ENCODE measurements around the gene CDC42BPG.
"Not testable (repeated sequence)": the region's sequence is repeated elsewhere in the genome, so short reads cannot be mapped to it uniquely, and the experiment has no call there.

Gene CDC42BPG

DNA sequence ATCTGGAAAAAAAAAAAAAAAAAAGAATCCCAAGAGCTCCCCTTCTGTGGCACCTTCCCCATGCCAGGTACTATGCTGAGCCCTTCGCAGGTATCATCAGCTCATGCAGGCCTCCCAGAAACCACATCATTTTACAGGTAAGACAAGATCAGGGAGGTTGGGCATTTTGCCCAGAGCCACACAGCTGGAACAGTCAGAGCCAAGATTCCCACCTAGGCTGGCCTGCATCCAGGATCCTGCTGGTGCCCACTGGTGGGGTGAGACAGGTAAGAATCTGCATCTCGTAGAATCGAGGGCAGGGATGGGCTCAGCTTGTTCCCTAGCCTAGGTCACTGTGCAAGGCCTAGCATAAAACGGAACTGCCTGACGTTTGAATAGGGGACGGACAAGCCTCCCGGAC, 18.4 kb downstream of the CDC42BPG start:
- H3K27ac Mint-ChIP-seq: no peak overlapping the region
- H3K4me1 Mint-ChIP-seq: no peaks in the 10 kb centered on the region
- no peak for ATAC-seq
- H3K27me3 Mint-ChIP-seq: no peaks in the 10 kb centered on the region
- no peak overlapping the region for H3K4me3 Mint-ChIP-seq
- peaks cover 21% of the 10 kb centered on the region for H3K36me3 Mint-ChIP-seq
- H3K9me3 Mint-ChIP-seq: no peaks in the 10 kb centered on the region

DNA sequence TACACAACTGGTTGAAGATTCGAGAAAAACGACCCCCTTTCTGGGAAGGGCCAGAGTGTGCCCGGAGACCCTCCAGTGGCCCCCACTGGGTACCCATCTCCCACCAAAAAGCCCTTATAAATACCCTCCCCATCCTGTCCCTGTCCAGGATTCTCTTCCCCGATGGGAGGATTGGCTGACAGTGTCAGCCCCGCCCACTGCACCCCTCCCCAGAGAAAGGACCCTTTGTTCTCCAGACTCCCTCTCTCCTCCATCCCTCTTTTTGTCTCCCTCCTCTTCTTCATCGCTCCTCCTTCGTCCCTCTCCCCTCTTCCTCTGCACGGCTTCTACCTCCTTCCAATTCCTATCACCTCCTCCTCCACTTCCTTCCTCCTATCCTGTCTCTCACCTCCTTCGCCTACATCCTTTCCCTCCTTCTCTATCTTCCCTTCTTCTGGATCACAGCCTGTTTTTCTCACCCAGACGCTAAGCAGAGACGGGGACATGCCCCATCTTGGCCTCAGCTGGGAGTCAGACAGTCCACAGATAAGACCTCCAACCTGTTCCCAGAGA, 20.8 kb downstream of the CDC42BPG start:
- Mint-ChIP-seq H3K9me3 (no peaks in the 10 kb centered on the region), H3K27me3 (no peaks in the 10 kb centered on the region), H3K4me1 (no peaks in the 10 kb centered on the region), H3K27ac (no peak overlapping the region), H3K36me3 (peaks cover 15% of the 10 kb centered on the region), H3K4me3 (no peak overlapping the region)
- ATAC-seq: no peak

DNA sequence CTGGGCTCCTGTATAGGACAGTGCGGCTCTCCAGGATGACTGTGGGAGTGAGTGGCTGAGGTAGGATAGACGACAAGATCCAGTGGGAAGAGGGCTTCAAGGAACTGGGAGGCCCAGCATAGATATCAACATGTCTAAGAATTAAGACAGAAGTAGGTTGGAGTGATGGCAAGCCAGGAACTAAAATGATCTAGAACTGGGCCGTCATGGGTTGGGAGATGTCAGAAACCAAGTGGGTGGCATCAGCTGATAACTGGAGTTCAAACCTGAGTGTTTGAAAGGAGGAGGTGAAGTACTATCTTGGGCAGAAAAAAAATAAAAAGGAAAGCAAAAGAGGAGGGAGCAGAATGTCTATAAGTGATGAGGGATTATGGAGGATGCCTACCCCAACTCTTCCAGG, 27.0 kb downstream of the CDC42BPG start:
- Mint-ChIP-seq H3K27me3 (no peaks in the 10 kb centered on the region), H3K36me3 (no peaks in the 10 kb centered on the region)

DNA sequence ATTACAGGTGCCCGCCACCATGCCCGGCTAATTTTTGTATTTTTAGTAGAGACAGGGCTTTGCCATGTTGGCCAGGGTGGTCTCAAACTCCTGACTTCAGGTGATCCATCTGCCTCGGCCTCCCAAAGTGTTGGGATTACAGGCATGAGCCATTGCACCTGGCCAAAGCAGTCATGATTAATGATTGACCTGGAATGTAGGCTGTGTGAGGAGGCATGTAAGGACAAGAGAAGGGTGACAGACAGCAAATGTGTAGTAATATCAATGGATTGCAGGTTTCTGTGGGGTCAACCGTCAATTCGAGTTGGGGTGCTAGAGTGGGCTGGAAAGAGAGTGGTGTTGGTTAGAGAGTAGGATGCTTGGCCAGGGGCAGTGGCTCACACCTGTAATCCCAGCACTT, 29.0 kb downstream of the CDC42BPG start:
- not testable (repeated sequence) for ATAC-seq, H3K36me3 Mint-ChIP-seq, H3K27ac Mint-ChIP-seq, H3K4me3 Mint-ChIP-seq, H3K9me3 Mint-ChIP-seq, H3K27me3 Mint-ChIP-seq
- H3K4me1 Mint-ChIP-seq: peaks cover 22% of the 10 kb centered on the region

More for the DNA sequence above, 27.0 kb downstream of the CDC42BPG start:
- no peak for ATAC-seq
- Mint-ChIP-seq H3K9me3 (no peaks in the 10 kb centered on the region), H3K27ac (peak overlapping the region; percentile 0), H3K4me3 (no peak overlapping the region), H3K4me1 (peaks cover 16% of the 10 kb centered on the region)

DNA sequence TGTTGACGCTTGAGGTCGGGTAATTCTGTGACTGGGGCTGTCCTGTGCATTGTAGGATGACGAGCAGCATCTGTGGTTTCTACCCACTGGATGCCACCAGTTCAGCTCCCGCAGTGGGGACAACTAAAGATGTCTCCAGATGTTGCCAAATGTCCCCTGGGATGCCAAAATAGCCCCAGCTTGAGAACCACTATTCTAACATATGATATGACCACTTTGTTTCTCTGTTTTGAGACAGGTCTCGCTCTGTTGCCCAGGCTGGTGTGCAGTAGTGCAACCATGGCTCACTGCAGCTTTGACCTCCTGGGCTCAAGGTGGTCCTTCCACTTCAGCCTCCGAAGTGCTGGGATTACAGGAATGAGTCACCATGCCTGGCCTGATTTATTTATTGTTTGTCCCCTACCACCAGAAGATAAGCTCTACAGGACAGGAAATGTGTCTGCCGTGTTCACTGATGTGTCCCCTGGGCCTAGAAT, 29.7 kb downstream of the CDC42BPG start:
- Mint-ChIP-seq H3K9me3 (no peaks in the 10 kb centered on the region), H3K27me3 (no peaks in the 10 kb centered on the region), H3K27ac (peak overlapping the region; percentile 68), H3K4me3 (no peak overlapping the region), H3K36me3 (no peaks in the 10 kb centered on the region), H3K4me1 (peaks cover 29% of the 10 kb centered on the region)
- peak; percentile 86 for ATAC-seq

DNA sequence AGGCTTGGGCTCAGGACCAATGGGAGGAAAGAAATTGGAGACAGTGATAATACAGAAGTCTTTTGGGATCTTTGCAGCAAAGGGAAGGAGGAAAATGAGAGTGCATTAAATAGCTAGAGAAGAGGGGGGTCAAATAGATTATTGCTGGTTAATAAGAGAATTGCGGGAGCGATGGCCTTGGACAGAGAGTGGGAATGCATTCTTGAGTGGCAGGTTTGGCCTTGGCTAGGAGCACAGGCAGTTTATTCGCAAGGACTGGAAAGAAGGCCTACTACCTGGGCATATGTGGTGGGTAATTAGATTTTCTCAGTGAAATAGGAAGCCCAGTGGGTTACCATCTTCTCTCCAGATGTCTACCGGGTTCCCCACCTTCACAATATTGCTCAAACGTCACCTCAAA, 30.6 kb downstream of the CDC42BPG start:
- ATAC-seq: no peak
- Mint-ChIP-seq H3K9me3 (no peaks in the 10 kb centered on the region), H3K4me1 (peaks cover 35% of the 10 kb centered on the region), H3K36me3 (no peaks in the 10 kb centered on the region), H3K4me3 (no peak overlapping the region), H3K27me3 (no peaks in the 10 kb centered on the region), H3K27ac (peak overlapping the region; percentile 68)

DNA sequence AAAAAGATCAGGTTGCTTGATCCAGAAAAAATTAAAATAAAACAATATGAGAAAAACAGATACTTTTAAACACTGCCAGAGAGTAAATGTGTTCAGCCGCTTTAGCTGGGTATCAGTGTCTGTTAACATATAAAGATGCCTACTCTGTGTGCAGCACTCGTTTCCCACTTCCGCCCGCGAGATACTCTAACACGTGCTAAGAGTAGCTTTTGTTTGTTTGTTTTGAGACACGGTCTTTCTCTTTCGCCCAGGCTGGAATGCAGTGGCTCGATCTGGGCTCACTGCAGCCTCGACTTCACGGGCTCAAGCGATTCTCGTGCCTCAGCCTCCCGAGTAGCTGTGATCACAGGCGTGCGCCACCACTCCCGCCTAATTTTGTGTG, 33.6 kb downstream of the CDC42BPG start:
- peak overlapping the region; percentile 89 for H3K27ac Mint-ChIP-seq

DNA sequence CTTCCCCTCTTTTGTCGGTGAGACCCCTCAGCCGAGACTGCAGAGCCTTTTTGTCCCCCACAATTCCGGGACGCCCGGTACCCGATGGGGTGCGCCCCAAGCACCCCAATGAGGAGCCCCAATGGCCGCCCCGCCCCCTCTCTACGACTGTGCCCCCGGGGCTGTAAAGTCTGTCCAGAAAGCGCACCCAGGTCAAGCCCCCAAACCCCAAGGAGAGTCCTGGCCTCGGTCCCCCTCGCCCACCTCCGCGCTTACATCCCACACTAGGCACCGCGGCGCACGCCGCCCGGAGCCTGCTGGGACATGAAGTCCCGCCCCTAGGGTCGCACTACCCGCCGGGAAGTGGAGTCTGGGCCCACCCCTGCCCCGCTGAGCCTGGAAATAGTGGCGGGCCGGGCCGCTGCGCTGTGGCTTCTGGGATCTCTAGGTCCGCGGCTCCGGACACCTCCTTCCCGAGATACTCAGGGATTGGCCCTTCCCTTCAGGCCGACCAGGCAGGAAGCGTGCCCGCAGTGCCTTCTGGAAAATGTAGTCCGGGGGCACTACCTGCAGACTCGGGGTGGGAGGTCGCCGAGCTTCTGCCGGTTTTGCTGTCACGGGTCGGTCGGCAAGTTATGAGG, 34.1 kb downstream of the CDC42BPG start, which contains the start of gene MEN1:
TSS of gene MEN1 (minus strand) at position 281 of the 620 bp plus-strand sequence. CDS start 442 bp downstream, outside the sequence.
- Mint-ChIP-seq H3K4me1 (peaks cover 48% of the 10 kb centered on the region), H3K36me3 (peaks cover 27% of the 10 kb centered on the region), H3K27ac (peak within 1 kb of the TSS; percentile 89), H3K9me3 (no peaks in the 10 kb centered on the region), H3K27me3 (no peaks in the 10 kb centered on the region), H3K4me3 (peak within 1 kb of the TSS; percentile 98)
- peak; percentile 90 for ATAC-seq

More for the DNA sequence above, 33.6 kb downstream of the CDC42BPG start:
- peaks cover 22% of the 10 kb centered on the region for H3K36me3 Mint-ChIP-seq
- H3K9me3 Mint-ChIP-seq: no peaks in the 10 kb centered on the region
- H3K4me1 Mint-ChIP-seq: peaks cover 44% of the 10 kb centered on the region
- no peaks in the 10 kb centered on the region for H3K27me3 Mint-ChIP-seq
- peak overlapping the region; percentile 98 for H3K4me3 Mint-ChIP-seq
- ATAC-seq: no peak

DNA sequence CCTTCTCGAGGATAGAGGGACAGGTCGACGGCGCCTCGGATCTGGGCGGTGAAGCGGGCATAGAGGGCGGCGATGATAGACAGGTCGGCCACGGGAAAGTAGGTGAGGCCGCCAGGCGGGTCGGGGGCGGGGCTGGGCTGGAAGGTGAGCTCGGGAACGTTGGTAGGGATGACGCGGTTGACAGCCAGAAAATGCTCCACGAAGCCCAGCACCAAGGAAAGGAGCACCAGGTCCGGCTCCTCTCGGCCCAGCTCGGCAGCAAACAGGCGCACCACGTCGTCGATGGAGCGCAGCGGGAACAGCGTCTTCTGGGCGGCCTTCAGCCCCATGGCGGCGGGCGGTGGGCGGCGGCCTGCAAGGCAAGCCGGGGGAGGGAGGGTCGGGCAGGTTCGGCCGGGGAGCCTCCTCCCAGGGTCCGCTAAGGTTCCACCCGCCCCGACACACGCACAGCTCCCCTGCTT, 34.6 kb downstream of the CDC42BPG start:
- peaks cover 29% of the 10 kb centered on the region for H3K36me3 Mint-ChIP-seq
- peak overlapping the region; percentile 98 for H3K4me3 Mint-ChIP-seq
- H3K27me3 Mint-ChIP-seq: no peaks in the 10 kb centered on the region
- peak overlapping the region; percentile 89 for H3K27ac Mint-ChIP-seq
- no peaks in the 10 kb centered on the region for H3K9me3 Mint-ChIP-seq
- peaks cover 46% of the 10 kb centered on the region for H3K4me1 Mint-ChIP-seq
- peak; percentile 4 for ATAC-seq

DNA sequence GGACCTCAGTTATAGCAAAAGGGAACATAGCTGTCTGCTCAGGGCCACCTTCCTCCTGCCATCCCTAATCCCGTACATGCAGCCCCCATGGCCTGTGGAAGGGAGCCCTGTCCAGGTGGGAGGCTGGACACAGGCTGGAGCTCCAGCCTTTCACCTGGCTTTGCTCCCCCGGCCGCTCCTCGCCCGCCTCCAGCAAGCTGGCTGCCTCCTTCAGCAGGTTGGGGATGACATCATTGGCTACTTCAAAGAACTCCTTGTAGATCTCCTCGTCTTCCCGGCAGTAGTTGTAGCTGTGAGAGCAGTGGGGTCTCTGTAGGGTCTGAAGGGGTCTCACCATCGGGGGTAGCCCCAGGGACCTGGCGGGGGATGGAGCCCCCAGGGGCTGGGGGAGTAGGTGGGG, 39.0 kb downstream of the CDC42BPG start:
- peaks cover 56% of the 10 kb centered on the region for H3K4me1 Mint-ChIP-seq
- ATAC-seq: no peak
- no peaks in the 10 kb centered on the region for H3K27me3 Mint-ChIP-seq
- no peaks in the 10 kb centered on the region for H3K9me3 Mint-ChIP-seq
- H3K36me3 Mint-ChIP-seq: peaks cover 38% of the 10 kb centered on the region
- no peak overlapping the region for H3K27ac Mint-ChIP-seq
- H3K4me3 Mint-ChIP-seq: no peak overlapping the region

DNA sequence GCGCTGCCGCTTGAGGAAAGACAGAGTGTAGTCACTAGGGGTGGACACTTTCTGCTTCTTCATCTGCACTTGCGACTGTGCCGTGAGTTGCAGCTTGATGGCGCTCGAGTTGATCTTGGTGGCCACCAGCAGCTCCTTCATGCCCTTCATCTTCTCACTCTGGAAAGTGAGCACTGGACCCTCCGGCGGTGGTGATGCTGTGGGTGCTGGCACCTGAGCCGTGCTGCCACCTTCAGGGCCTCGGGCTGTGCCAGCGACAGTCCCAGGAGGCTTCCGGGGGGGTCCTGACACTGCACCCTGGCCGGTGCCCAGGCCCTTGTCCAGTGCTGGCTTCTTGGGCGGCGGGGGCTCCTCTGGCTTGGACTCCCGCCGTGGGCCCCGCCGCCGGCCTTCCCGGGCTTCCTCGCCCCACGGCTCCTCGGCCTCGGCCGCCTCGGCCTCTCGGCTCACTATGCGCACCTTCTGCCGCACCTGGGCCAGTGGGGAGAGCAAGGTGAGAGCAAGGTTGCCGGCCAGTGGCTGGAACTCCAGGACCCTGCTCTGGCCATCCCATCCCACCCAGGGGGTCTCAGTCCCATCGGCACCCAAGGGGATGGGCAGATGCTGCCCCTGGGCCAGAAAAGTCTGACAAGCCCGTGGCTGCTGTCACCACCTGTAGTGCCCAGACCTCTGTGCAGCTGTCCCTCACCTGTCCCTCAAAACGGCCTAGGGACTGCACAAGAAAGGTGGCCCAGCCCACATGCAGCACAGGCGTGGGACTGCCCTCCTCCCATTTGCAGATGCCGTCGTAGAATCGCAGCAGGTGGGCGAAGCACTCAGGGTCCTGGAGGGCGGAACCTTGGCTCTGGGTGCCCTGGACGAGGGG, 39.9 kb downstream of the CDC42BPG start:
- Mint-ChIP-seq H3K4me1 (peaks cover 56% of the 10 kb centered on the region), H3K27ac (no peak overlapping the region)

DNA sequence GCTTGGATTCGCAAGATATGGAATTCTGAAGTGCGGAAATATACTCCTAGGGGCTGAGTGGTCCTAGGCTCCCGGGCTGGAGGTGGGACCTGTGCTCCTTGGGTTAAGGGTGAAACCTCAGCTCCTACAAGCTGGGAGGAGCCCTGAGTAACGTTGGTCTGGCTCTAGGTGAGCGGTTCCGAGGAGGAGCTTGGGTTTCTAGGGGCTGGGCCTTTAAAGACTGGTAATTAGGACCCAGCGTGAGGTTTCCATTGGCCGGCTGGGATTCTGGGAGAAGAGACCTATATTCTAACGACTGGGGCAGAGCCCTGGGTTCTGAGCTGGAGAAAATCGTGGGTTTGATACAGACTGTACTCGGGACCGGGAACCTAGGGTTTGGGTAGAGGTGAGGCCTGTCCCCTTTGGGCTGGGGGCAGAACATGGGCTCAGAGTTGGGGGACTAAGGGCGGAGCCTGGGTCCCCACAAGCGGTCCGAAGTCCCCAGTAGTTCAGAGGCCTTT, 40.6 kb downstream of the CDC42BPG start:
- Mint-ChIP-seq H3K27me3 (no peaks in the 10 kb centered on the region), H3K27ac (peak overlapping the region; percentile 89), H3K9me3 (no peaks in the 10 kb centered on the region), H3K4me1 (peaks cover 58% of the 10 kb centered on the region), H3K4me3 (peak overlapping the region; percentile 89), H3K36me3 (peaks cover 45% of the 10 kb centered on the region)
- ATAC-seq: no peak

More for the DNA sequence above, 39.9 kb downstream of the CDC42BPG start:
- no peak for ATAC-seq
- Mint-ChIP-seq H3K27me3 (no peaks in the 10 kb centered on the region), H3K4me3 (no peak overlapping the region), H3K9me3 (no peaks in the 10 kb centered on the region), H3K36me3 (peaks cover 40% of the 10 kb centered on the region)

DNA sequence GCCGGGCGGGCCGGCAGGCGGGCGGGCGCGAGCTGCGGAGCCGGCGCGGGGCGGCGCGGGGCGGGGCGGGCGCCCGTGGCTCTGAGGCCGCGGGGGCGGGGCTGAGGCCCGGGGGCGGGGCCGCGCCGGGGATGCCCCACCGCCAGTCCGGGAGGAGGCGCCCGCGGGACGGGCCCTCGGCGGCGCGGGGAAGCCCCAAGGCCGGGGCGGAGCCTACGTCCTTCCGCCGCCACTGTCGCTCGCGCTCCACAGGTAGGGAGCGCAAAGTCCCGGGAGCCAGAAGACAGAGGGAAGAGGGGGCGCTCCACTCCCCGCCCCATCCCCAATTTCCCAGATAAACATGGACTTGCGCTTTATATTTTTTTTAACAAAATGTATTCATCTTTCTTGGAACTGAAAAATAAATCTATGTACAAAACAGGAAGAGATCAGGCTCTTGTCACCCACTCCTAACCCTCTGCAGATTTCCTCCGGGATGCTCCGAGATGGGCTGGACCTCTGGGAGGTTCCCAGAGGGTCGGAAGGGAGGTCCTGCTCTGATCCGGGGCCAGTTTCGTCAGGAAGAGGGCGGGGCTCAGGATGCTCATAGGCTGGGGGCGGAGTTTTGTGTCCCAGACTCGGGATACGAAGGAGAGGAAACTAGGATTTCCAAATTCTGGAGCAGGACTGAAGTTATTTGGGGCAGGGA, 41.2 kb downstream of the CDC42BPG start, which contains the start of gene MAP4K2:
TSS of gene MAP4K2 (minus strand) at position 57 of the 688 bp plus-strand sequence. CDS start 65 bp downstream, outside the sequence.
- Mint-ChIP-seq H3K4me3 (peak within 1 kb of the TSS; percentile 89), H3K27me3 (no peaks in the 10 kb centered on the region), H3K4me1 (peaks cover 63% of the 10 kb centered on the region), H3K36me3 (peaks cover 49% of the 10 kb centered on the region), H3K9me3 (no peaks in the 10 kb centered on the region), H3K27ac (peak within 1 kb of the TSS; percentile 89)
- peak; percentile 89 for ATAC-seq

DNA sequence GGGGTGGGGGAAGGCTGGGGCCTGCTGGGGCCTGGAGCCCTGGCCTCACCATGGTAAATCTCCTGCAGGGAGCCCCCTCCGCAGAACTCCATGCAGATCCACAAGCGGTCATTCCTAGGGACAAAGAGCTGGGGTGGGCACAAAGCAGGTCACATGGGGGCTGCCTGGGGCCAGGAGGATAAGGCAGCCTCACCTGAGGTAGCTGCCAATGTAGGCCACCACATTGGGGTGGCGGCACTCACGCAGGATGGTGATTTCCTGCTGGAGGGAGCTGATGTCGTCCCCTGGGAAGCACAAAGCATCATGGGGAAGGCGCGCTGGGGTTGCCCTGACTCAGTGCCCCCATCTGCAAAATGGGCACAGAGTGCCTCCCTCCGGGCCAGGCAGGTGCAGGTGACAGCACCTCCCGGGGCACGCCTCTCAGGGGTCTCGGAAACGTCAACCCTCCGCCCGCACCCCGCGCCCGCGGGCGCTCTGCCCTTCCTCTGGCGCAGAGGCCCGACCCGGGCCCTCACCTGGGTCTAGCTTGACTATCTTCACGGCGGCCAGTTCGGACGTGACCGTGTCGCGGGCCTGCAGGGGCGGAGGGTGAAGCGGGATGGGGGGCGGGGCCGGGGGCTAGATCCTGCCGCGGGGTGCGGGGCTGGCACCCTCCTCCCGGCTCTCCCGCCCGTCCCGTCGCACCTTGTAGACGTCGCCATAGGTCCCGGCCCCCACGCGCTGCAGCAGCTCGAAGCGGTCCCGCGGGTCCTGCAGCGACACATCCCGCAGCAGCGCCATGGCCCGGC, 41.9 kb downstream of the CDC42BPG start:
- Mint-ChIP-seq H3K27me3 (no peaks in the 10 kb centered on the region), H3K36me3 (peaks cover 42% of the 10 kb centered on the region), H3K4me3 (peak overlapping the region; percentile 80), H3K4me1 (peaks cover 63% of the 10 kb centered on the region), H3K9me3 (no peaks in the 10 kb centered on the region), H3K27ac (peak overlapping the region; percentile 74)
- peak; percentile 63 for ATAC-seq
